WERI-Rb-1 (cell line): ENCODE measurements around the gene TMEM108.

Experiments used
- DNase-seq: peaks from one replicate; pipeline ENCODE4 v3.0.0-alpha.2; 2020
- H3K27ac ChIP-seq: fragments of 250-450 bp; sonication (Bioruptor Pico); 2 replicates; pipeline ENCODE4 v1.5.1; 2020; ENCODE audit warnings: mild to moderate bottlenecking, moderate library complexity
- H3K27me3 ChIP-seq: fragments of 250-450 bp; sonication (Bioruptor Pico); 2 replicates; pipeline ENCODE4 v1.5.1; 2021; ENCODE audit warnings: mild to moderate bottlenecking, low read depth, moderate library complexity; ENCODE audit not compliant: insufficient read depth, severe bottlenecking
- H3K36me3 ChIP-seq: fragments of 250-450 bp; sonication (Bioruptor Pico); 2 replicates; pipeline ENCODE4 v1.5.1; 2020; ENCODE audit warnings: mild to moderate bottlenecking, moderate library complexity
- H3K4me3 ChIP-seq: 2 replicates; pipeline ENCODE4 v1.5.1; 2011; ENCODE audit warnings: low read depth, mild to moderate bottlenecking, control low read depth, low read length
- H3K9me3 ChIP-seq: fragments of 250-450 bp; sonication (Bioruptor Pico); 2 replicates; pipeline ENCODE4 v1.5.1; 2021; ENCODE audit warnings: mild to moderate bottlenecking, moderate library complexity; ENCODE audit not compliant: severe bottlenecking
- TF ChIP-seq, protein P1 (sequence below): IDR thresholded peaks from 2 replicates; pipeline ENCODE4 v1.5.1; 2011; ENCODE audit warnings: low read depth, mild to moderate bottlenecking, control low read depth, inconsistent platforms, low read length

The TMEM108 gene

GRCh38 chr3:133188996-133189395 lies 150.8 kb downstream of the TMEM108 start:
- TF ChIP-seq, protein P1, sequence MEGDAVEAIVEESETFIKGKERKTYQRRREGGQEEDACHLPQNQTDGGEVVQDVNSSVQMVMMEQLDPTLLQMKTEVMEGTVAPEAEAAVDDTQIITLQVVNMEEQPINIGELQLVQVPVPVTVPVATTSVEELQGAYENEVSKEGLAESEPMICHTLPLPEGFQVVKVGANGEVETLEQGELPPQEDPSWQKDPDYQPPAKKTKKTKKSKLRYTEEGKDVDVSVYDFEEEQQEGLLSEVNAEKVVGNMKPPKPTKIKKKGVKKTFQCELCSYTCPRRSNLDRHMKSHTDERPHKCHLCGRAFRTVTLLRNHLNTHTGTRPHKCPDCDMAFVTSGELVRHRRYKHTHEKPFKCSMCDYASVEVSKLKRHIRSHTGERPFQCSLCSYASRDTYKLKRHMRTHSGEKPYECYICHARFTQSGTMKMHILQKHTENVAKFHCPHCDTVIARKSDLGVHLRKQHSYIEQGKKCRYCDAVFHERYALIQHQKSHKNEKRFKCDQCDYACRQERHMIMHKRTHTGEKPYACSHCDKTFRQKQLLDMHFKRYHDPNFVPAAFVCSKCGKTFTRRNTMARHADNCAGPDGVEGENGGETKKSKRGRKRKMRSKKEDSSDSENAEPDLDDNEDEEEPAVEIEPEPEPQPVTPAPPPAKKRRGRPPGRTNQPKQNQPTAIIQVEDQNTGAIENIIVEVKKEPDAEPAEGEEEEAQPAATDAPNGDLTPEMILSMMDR, result no peak
- no peaks in the 10 kb centered on the region for H3K9me3 ChIP-seq
- H3K4me3 ChIP-seq, result no peak overlapping the region
- no peaks in the 10 kb centered on the region for H3K27me3 ChIP-seq
- DNase-seq, result no peak
- no peaks in the 10 kb centered on the region for H3K36me3 ChIP-seq
- no peak overlapping the region for H3K27ac ChIP-seq

DNA sequence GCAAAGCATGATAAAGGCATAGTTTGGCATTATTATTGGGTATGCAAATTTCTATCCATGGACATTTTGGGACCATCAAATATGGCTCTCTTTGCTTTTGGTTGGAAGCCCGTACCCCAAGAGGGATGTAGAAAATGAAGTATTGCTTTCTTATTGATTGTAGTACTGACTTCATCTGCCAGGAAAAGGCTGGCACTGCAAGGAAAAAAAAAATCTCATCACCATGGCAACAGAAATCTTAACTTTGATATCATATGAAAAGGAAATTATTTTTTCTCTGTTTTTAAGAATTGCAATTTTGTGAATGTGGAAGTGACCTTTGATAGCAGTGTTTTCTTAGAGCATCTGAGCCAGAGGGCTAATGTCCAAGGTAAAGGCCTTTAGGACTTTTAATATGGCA lies 151.7 kb downstream of the TMEM108 start:
- no peaks in the 10 kb centered on the region for H3K36me3 ChIP-seq
- TF ChIP-seq, protein P1, result no peak
- H3K9me3 ChIP-seq, result no peaks in the 10 kb centered on the region
- H3K4me3 ChIP-seq, result no peak overlapping the region
- DNase-seq, result no peak
- H3K27me3 ChIP-seq, result no peaks in the 10 kb centered on the region
- H3K27ac ChIP-seq, result no peak overlapping the region

- no peaks in the 10 kb centered on the region for H3K9me3 ChIP-seq
- no peaks in the 10 kb centered on the region for H3K27me3 ChIP-seq
- TF ChIP-seq, protein P1, result no peak
- no peak overlapping the region for H3K4me3 ChIP-seq
- H3K27ac ChIP-seq, result no peak overlapping the region
- H3K36me3 ChIP-seq, result no peaks in the 10 kb centered on the region
- DNase-seq, result no peak
Measured at GRCh38 chr3:133191818-133192217, 153.6 kb downstream of the TMEM108 start.

DNA sequence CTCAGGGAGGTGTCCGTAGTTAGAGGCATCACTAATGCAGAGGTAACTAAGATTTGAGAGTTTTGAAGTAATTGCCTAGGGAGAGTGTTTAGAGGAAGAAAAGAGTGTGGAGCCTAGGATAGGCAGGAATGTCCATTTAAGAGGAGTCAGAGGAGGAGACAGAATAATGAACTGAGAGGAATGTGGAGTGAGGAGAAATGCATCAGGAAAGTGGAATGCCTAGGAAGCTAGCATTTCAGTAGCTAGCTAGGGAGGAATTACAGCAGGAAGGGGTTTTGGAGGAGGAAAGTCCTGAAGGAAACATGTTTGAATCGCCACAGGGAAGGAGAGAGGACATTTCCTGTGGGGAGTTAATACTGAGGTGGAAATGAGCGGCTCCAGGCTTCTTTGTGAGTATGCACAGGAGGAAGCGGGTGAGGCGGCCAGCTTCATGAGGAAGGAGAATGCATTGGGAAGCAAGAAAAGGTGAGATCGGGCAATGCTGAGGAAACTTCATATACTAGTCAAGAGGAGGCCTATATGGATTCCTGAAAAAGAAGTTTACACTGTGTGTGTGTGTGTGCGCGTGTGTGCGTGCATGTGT lies 154.3 kb downstream of the TMEM108 start:
- TF ChIP-seq, protein P1, result no peak
- DNase-seq, result no peak

GRCh38 chr3:133192967-133193366 lies 154.8 kb downstream of the TMEM108 start:
- Histone ChIP-seq H3K4me3 (no peak overlapping the region), H3K27me3 (no peaks in the 10 kb centered on the region), H3K36me3 (no peaks in the 10 kb centered on the region), H3K9me3 (no peaks in the 10 kb centered on the region), H3K27ac (no peak overlapping the region)
- DNase-seq, result no peak
- TF ChIP-seq, protein P1, result no peak

More for the DNA sequence above, 154.3 kb downstream of the TMEM108 start:
- Histone ChIP-seq H3K9me3 (no peaks in the 10 kb centered on the region), H3K27me3 (no peaks in the 10 kb centered on the region), H3K36me3 (no peaks in the 10 kb centered on the region), H3K4me3 (no peak overlapping the region), H3K27ac (no peak overlapping the region)

DNA sequence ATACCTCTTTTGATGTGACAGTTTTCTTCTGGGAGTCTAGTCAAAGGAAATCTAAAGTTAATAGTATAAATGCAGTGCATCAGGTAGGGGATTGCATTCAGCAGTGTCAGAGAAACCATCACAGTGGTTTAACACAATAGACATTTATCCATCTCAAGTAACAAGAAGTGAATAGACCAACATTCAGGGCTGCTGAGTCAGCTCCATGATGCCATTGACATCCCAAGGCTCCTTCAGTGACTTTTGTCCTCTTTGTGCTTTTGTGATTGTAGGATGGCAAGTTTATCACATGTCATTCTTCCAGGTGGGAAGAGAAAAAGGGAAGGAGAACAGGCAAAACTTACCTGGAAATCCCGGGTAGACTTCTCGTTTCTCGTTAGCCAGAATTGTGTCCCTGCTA lies 158.3 kb downstream of the TMEM108 start:
- Histone ChIP-seq H3K27me3 (no peaks in the 10 kb centered on the region), H3K36me3 (no peaks in the 10 kb centered on the region), H3K4me3 (no peak overlapping the region), H3K9me3 (peaks cover 9% of the 10 kb centered on the region), H3K27ac (no peak overlapping the region)
- DNase-seq, result no peak
- TF ChIP-seq, protein P1, result no peak
